Central memory CD8-positive, alpha-beta T cell (primary cell): ENCODE data around the gene TTC33.
"Not testable (repeated sequence)": the region's sequence is repeated elsewhere in the genome, so short reads cannot be mapped to it uniquely, and the experiment has no call there.

Experiments
- ATAC-seq: fragments of 150-1000 bp; cut with Tn5 transposase; replicated peaks from 2 replicates; pipeline ENCODE4 v1.10.0; 2022; ENCODE audit warnings: mild to moderate bottlenecking, moderate FRiP score, moderate number of reproducible peaks; ENCODE audit not compliant: poor library complexity, severe bottlenecking; ENCODE audit errors: extremely low read depth
- DNase-seq, 2 donors: peaks; one replicate each; pipeline ENCODE4 v3.0.0; 2021; ENCODE audit warnings: low spot score in 2 of 2
- H3K27ac Mint-ChIP-seq: one replicate; pipeline ENCODE4 v1.8.0; 2022; ENCODE audit warnings: low read depth, mild to moderate bottlenecking, moderate library complexity, mixed read lengths
- H3K27me3 Mint-ChIP-seq: one replicate; pipeline ENCODE4 v1.8.0; 2022; ENCODE audit warnings: mixed read lengths
- H3K36me3 Mint-ChIP-seq: one replicate; pipeline ENCODE4 v1.8.0; 2022; ENCODE audit warnings: mild to moderate bottlenecking, moderate library complexity, mixed read lengths; ENCODE audit not compliant: insufficient read depth
- H3K4me1 Mint-ChIP-seq: one replicate; pipeline ENCODE4 v1.8.0; 2022; ENCODE audit warnings: mixed read lengths
- H3K4me3 Mint-ChIP-seq: one replicate; pipeline ENCODE4 v1.8.0; 2022; ENCODE audit warnings: mild to moderate bottlenecking, moderate library complexity, mixed read lengths
- H3K9me3 Mint-ChIP-seq: one replicate; pipeline ENCODE4 v1.8.0; 2022; ENCODE audit warnings: mixed read lengths

Gene TTC33

DNA sequence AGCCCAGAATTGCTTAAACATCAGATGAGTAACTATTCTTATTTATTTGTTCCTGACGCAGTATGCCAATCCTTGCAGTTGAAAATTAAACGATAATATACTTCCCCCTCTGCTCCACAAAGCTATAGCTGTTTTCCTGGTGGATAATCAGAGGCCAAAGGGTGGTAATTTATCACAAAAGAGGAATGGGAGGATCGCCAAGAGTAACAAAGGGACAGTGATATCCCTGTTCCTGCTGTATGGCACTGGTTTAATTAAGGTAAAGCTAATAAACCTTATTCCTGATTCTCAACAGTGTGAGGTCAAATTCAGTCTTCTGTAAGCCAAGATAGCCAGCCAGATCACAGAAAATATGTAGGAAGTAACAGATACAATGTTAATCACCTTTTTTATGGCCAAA is 109.5 kb downstream of the TTC33 start:
- Mint-ChIP-seq H3K27ac (no peak overlapping the region), H3K4me3 (no peak overlapping the region), H3K9me3 (no peaks in the 10 kb centered on the region), H3K36me3 (peaks cover 1% of the 10 kb centered on the region), H3K4me1 (peaks cover 22% of the 10 kb centered on the region), H3K27me3 (no peaks in the 10 kb centered on the region)
- ATAC-seq (no peak), DNase-seq (no peak)

DNA sequence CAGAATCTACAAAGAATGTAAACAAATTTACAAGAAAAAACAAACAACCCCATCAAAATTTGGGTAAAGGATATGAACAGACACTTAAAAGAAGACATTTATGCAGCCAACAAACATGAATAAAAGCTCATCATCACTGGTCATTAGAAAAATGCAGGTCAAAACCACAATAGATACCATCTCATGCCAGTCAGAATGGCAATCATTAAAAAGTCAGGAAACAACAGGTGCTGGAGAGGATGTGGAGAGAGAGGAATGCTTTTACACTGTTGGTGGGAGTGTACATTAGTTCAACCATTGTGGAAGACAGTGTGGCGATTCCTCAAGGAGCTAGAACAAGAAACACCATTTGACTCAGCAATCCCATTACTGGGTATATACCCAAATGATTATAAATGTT is 116.2 kb downstream of the TTC33 start:
- H3K27me3 Mint-ChIP-seq, H3K4me3 Mint-ChIP-seq, H3K36me3 Mint-ChIP-seq, DNase-seq, ATAC-seq, H3K27ac Mint-ChIP-seq, H3K4me1 Mint-ChIP-seq: not testable (repeated sequence)
- H3K9me3 Mint-ChIP-seq = peaks cover 22% of the 10 kb centered on the region

DNA sequence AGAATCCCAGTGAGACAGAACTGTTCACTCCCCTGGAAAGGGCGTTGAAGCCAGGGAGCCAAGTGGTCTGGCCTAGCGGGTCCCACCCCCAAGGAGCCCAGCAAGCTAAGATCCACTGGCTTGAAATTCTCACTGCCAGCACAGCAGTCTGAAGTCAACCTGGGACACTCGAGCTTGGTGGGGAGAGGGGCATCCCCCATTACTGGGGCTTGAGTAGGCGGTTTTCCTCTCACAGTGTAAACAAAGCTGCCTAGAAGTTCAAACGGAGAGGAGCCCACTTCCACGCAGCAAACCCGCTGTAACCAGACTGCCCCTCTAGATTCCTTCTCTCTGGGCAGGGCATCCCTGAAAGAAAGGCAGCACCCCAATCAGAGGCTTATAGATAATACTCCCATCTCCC is 121.2 kb downstream of the TTC33 start:
- Mint-ChIP-seq H3K27ac (no peak overlapping the region), H3K36me3 (no peaks in the 10 kb centered on the region), H3K27me3 (no peaks in the 10 kb centered on the region), H3K4me1 (peaks cover 7% of the 10 kb centered on the region), H3K9me3 (peaks cover 22% of the 10 kb centered on the region), H3K4me3 (no peak overlapping the region)
- DNase-seq = no peak
- no peak for ATAC-seq

DNA sequence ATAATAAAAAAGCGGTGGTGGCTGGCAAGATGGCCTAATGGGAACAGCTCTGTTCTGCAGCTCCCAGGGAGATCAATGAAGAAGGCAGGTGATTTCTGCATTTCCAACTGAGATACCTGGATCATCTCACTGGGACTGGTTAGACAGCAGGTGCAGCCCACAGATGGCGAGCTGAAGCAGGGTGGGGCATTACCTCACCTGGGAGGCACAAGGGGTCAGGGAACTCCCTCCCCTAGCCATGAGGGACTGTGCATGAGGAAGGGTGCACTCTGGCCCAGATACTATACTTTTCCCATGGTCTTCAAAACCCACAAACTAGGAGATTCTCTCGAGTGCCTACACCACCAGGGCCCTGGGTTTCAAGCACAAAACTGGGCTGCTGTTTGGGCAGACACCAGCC is 121.6 kb downstream of the TTC33 start:
- no peak overlapping the region for H3K4me3 Mint-ChIP-seq
- H3K36me3 Mint-ChIP-seq = no peaks in the 10 kb centered on the region
- ATAC-seq (no peak), DNase-seq (no peak)
- peaks cover 22% of the 10 kb centered on the region for H3K9me3 Mint-ChIP-seq
- H3K27ac Mint-ChIP-seq = no peak overlapping the region
- peaks cover 7% of the 10 kb centered on the region for H3K4me1 Mint-ChIP-seq
- H3K27me3 Mint-ChIP-seq = no peaks in the 10 kb centered on the region

DNA sequence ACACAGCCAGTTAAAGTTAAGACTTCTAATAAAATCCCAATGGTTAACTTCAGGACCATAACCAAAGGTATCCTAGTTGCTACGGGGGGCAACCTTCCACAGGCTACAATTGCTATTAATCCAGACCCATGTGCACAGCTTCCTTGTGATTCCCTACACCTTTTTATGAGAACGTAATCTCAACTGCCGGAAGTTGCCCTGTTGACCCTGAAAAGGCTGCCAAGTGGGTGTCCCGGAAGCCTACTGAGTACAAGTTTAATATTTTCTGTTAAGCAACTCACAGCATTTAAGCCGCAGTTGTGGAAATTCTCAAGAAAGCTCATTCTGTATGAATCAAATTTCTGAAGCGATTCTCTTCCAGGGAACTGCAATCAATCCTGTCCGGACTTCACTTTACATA is 124.5 kb downstream of the TTC33 start:
- H3K36me3 Mint-ChIP-seq = no peaks in the 10 kb centered on the region
- DNase-seq = no peak
- H3K4me3 Mint-ChIP-seq = no peak overlapping the region
- no peaks in the 10 kb centered on the region for H3K27me3 Mint-ChIP-seq
- ATAC-seq = no peak
- no peak overlapping the region for H3K27ac Mint-ChIP-seq
- H3K4me1 Mint-ChIP-seq = peaks cover 7% of the 10 kb centered on the region
- H3K9me3 Mint-ChIP-seq = peaks cover 9% of the 10 kb centered on the region

DNA sequence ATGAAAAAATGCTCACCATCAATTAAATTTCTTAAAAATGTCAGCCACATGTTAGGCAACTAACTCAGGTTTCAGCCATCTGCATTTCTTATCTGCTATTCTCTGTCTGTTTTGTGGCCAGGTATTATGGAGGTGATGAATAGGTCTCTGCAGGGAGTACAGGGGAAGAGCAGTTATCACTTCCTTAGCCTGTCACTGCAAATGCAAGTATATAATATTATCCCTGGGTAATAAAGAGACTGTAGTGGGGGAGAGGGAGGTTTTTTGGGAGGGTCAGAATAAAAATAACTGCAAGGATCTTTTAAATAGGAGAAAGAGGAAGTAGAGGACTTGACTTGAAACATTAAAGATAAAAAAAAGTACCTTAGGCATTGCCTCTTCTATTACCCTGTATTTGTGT is 125.6 kb downstream of the TTC33 start:
- H3K4me1 Mint-ChIP-seq = peaks cover 7% of the 10 kb centered on the region
- DNase-seq (no peak), ATAC-seq (no peak)
- H3K27ac Mint-ChIP-seq = no peak overlapping the region
- H3K27me3 Mint-ChIP-seq = no peaks in the 10 kb centered on the region
- H3K36me3 Mint-ChIP-seq = no peaks in the 10 kb centered on the region
- no peaks in the 10 kb centered on the region for H3K9me3 Mint-ChIP-seq
- H3K4me3 Mint-ChIP-seq = no peak overlapping the region

DNA sequence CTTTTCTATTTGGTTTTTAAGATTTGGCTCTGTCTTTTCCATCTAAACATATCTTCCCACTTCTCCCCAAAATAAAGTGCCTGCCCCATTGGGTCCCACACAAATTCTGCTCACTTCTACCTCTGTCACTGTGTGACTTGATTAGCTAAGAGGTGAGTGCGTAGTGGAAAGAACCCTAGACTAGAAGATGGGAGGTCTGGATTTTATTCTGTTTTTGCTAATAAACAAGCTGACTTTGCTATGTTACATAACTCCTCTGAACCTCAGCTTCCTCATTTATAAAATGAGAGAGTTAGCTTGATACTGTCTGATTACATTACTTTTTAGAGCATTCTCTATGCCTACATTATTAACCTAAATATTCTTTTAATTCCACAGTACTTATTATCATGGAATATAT is 127.4 kb downstream of the TTC33 start:
- Mint-ChIP-seq H3K27ac (no peak overlapping the region), H3K27me3 (no peaks in the 10 kb centered on the region), H3K9me3 (no peaks in the 10 kb centered on the region), H3K4me3 (no peak overlapping the region), H3K36me3 (peaks cover 1% of the 10 kb centered on the region), H3K4me1 (peaks cover 22% of the 10 kb centered on the region)
- ATAC-seq (no peak), DNase-seq (no peak)

DNA sequence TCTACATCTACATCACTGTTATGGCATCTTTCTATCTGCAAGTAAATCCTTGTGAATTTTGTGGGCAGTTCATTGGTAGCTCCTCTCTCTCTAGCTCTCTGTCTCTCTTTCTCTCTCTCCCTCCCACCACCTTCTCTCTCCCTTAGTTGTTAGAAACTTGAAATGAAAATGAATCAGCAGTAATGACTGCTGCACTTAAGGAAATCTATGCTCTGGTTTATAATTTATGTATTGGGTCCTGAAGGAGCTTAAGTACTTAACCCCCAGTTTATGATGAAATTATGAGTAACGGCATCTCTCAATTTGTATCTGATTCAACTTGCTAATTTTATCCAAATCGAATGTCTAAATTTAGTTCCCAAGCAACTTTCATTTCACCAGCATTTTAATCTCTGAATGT is 128.1 kb downstream of the TTC33 start:
- peaks cover 29% of the 10 kb centered on the region for H3K4me1 Mint-ChIP-seq
- H3K36me3 Mint-ChIP-seq = peaks cover 3% of the 10 kb centered on the region
- no peaks in the 10 kb centered on the region for H3K27me3 Mint-ChIP-seq
- no peak for ATAC-seq
- no peak overlapping the region for H3K27ac Mint-ChIP-seq
- no peak overlapping the region for H3K4me3 Mint-ChIP-seq
- DNase-seq = no peak
- no peaks in the 10 kb centered on the region for H3K9me3 Mint-ChIP-seq

DNA sequence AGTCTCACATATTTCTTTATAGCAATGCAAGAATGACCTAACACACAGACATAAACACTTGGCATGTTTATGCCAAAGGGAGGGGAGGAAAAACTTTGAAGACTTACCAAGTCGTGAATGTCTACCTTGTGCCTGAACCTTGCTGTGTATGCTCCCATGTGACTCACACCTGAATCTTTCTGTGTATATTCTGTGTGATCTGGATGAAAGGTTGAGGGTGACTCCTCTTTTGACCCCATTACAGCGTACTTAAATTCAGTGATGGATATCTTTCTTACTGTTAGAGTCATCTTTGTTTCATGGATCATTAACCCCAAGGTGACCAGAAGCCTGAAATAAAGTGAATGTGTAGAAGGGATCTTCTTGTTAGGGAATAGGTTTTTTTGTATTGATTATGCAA is 129.0 kb downstream of the TTC33 start:
- H3K27me3 Mint-ChIP-seq = no peaks in the 10 kb centered on the region
- H3K4me3 Mint-ChIP-seq = no peak overlapping the region
- ATAC-seq (no peak), DNase-seq (no peak)
- peaks cover 3% of the 10 kb centered on the region for H3K36me3 Mint-ChIP-seq
- no peaks in the 10 kb centered on the region for H3K9me3 Mint-ChIP-seq
- peaks cover 35% of the 10 kb centered on the region for H3K4me1 Mint-ChIP-seq
- H3K27ac Mint-ChIP-seq = no peak overlapping the region

DNA sequence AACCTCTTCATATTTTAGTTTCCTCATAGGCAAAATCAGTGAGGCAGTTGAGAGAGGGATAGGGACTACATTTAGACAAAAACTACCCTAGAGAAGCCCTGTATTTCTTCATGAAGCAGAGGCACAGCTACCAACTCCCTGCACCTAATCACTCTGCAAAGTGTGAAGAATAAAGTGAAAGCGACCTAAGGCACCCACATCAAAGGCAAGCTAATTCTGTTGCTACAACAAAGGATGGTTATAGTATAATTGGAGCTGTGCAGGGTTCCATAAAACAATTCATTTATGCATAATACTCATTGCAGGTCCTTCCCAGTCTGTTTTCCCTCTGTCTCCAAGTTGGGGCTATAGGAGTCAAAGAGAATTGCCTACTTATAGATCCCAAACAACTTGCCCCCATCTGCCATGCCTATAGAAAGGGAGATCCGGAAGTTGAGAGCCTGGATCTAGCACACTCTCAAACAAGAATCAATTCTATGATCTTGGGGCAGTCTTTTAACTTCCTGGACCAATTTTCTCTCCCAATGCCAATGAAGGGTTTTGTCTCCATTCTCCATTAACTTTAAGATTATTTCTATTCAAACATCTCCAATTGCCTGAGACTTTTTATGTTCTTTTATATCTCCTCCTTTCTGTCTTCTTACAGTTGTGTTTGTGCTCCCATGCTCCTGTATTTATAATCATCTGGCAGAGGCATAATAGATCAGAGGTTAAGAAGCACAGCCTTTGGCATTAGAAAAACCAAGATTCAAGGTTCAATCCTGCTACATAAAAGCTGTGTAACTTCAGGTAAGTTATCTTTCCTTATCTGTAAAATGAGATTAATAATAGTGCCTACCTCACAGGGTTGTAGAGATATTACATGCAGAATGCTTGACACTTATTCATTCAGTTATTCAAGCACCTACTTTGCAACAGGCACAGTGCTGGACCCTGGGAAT is 132.0 kb downstream of the TTC33 start:
- DNase-seq = peak in 1 of 2 donors; percentile 34
- Mint-ChIP-seq H3K4me3 (peak overlapping the region; percentile 30), H3K9me3 (no peaks in the 10 kb centered on the region), H3K27ac (peak overlapping the region; percentile 84), H3K36me3 (peaks cover 3% of the 10 kb centered on the region), H3K27me3 (no peaks in the 10 kb centered on the region), H3K4me1 (peaks cover 29% of the 10 kb centered on the region)
- peak; percentile 98 for ATAC-seq

DNA sequence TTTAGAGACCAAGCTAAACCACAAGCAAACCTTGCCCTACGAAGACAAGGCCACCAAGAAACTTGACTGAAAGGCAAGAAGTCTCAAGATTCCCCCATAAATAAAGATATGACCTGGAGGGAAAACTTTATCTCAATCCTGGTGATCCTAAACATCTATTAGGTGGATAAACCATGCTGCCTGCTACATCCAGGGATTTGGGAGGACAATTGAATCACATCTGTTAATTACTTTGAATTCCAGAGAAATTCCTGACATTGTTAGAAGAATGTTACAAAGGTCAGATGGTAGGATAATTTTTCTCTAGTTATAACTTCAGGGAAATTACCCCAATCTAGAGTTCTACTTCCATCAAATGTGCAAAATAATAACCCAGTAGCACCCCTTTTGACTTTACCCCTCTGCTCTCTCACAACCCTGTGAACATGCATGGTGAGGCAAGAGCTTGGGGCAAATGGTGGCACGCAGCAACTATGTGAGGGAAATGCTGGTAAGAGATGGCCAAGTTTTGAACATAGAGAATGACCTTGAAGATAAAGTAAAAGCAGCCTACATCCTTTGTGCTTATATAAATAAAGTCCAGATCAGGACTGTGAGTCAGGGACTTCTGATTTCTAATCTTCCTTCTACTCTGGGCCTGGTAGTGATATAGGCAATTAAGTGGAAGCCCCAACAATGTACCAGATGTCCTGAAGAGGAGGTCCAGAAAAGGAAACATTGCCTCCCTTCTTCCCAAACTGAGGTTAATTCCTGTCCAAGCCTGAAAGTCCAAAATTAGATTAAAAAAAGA is 133.1 kb downstream of the TTC33 start:
- H3K27ac Mint-ChIP-seq = peak overlapping the region; percentile 84
- no peaks in the 10 kb centered on the region for H3K27me3 Mint-ChIP-seq
- no peak overlapping the region for H3K4me3 Mint-ChIP-seq
- DNase-seq (no peak), ATAC-seq (no peak)
- H3K9me3 Mint-ChIP-seq = no peaks in the 10 kb centered on the region
- peaks cover 3% of the 10 kb centered on the region for H3K36me3 Mint-ChIP-seq
- H3K4me1 Mint-ChIP-seq = peaks cover 29% of the 10 kb centered on the region

DNA sequence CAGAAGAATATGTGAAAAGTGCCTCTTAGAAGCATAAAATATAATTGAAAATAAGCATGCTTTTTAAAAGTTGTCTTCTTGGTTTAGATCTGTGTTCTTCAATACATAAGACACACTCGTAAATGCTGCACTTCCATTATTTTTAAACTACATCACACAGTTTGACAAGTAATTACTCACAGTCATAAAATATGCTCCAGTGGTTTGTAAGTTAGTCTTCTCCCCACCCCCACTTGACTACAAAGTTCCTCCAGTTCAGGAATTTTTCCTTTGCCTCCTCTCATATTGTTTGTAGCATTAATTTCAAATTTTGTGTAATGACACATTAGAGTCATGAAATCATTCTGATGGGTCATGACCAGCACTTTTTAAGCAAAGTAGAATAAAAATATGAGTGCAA is 136.3 kb downstream of the TTC33 start:
- no peak for DNase-seq
- no peak for ATAC-seq
- H3K4me1 Mint-ChIP-seq = peaks cover 33% of the 10 kb centered on the region
- H3K9me3 Mint-ChIP-seq = no peaks in the 10 kb centered on the region
- peaks cover 3% of the 10 kb centered on the region for H3K36me3 Mint-ChIP-seq
- no peak overlapping the region for H3K4me3 Mint-ChIP-seq
- no peak overlapping the region for H3K27ac Mint-ChIP-seq
- H3K27me3 Mint-ChIP-seq = no peaks in the 10 kb centered on the region

DNA sequence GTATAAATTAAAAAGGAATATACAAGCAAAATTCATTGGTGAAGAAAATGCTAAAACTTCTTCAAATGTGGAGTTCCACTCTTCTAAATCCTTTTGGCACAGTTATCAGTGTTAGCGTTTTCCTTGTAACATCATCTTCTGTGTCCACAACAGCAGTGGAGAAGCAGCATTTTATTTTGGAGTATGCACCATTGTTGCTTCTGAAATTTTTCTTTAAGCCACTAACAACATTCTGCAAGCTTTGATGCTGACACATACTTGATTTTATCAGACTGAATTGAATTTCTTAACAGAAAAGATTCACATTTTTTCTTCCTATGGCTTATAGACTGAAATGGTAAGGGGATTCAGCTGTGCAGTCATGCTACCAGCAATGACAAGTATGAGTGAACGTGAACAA is 136.8 kb downstream of the TTC33 start:
- Mint-ChIP-seq H3K27me3 (no peaks in the 10 kb centered on the region), H3K4me1 (peaks cover 28% of the 10 kb centered on the region), H3K27ac (no peak overlapping the region), H3K4me3 (no peak overlapping the region), H3K36me3 (peaks cover 3% of the 10 kb centered on the region), H3K9me3 (no peaks in the 10 kb centered on the region)
- DNase-seq (no peak), ATAC-seq (no peak)
